ENCODE data around the gene NEDD4L. TPM values are rescaled to one million over a fixed set of nuclear protein-coding genes. Genes with fewer than 3 reads are reported as not detected.

Gene NEDD4L
- polyA plus RNA-seq, 1 of the 3 experiments (the other 2 are of a cell fraction) = 13.2 TPM

GRCh38 chr18:58135183-58135641, 91.2 kb downstream of the NEDD4L start:
- Histone ChIP-seq H3K4me1 (ENCODE audit: control insufficient read depth in 1 of 2, insufficient read depth in 2 of 2, low read depth in 1 of 2, low read length in 1 of 2) (no peaks in the 10 kb centered on the region; a peak in 1 of 4 replicates), H3K79me2 (ENCODE audit: insufficient read depth) (no peaks in the 10 kb centered on the region), H3K9me2 (no peaks in the 10 kb centered on the region), H4K20me1 (ENCODE audit: insufficient read depth) (no peaks in the 10 kb centered on the region), H3K27me3 (ENCODE audit: insufficient read depth) (no peaks in the 10 kb centered on the region), H3K9ac (no peak overlapping the region), H3K9me3 (no peaks in the 10 kb centered on the region), H3K4me3 (ENCODE audit: low read depth in 2 of 2, low read length in 1 of 2) (no peak overlapping the region), H3K4me2 (no peak overlapping the region), H3K36me3 (replicated peaks in 1 of 2; ENCODE audit: control insufficient read depth in 1 of 2, insufficient read depth in 2 of 2, low read length in 1 of 2) (no peaks in the 10 kb centered on the region), H2AFZ (ENCODE audit: low read depth) (no peak overlapping the region), H3F3A (replicated peaks; ENCODE audit: insufficient read depth) (no peaks in the 10 kb centered on the region), H3K27ac (ENCODE audit: low read depth in 2 of 2, low read length in 1 of 2) (no peak overlapping the region)
- ChIA-PET CTCF (interaction anchor here (0.6 to 5.3 kb wide), 34 partner anchors 9 to 362 kb away, joined by 3 to 51 read pairs (median 5); partner anchors contain the start of gene NEDD4L), POLR2A (no interaction called here)
- TF ChIP-seq EZH2phosphoT487 (IDR thresholded peaks at IDR 0.05; ENCODE audit: borderline replicate concordance, low read depth) = no peak
- TF ChIP-seq, protein P1, sequence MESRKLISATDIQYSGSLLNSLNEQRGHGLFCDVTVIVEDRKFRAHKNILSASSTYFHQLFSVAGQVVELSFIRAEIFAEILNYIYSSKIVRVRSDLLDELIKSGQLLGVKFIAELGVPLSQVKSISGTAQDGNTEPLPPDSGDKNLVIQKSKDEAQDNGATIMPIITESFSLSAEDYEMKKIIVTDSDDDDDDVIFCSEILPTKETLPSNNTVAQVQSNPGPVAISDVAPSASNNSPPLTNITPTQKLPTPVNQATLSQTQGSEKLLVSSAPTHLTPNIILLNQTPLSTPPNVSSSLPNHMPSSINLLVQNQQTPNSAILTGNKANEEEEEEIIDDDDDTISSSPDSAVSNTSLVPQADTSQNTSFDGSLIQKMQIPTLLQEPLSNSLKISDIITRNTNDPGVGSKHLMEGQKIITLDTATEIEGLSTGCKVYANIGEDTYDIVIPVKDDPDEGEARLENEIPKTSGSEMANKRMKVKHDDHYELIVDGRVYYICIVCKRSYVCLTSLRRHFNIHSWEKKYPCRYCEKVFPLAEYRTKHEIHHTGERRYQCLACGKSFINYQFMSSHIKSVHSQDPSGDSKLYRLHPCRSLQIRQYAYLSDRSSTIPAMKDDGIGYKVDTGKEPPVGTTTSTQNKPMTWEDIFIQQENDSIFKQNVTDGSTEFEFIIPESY (IDR thresholded peaks at IDR 0.05; ENCODE audit: borderline replicate concordance, low read depth) = no peak
- peak; percentile 50; the same call in 1 of the 2 replicates for TF ChIP-seq TCF12 (IDR thresholded peaks at IDR 0.05)
- peak; percentile 45; the same call in 1 of the 2 replicates for TF ChIP-seq PBX3 (IDR thresholded peaks at IDR 0.05)
- TF ChIP-seq, protein P2, sequence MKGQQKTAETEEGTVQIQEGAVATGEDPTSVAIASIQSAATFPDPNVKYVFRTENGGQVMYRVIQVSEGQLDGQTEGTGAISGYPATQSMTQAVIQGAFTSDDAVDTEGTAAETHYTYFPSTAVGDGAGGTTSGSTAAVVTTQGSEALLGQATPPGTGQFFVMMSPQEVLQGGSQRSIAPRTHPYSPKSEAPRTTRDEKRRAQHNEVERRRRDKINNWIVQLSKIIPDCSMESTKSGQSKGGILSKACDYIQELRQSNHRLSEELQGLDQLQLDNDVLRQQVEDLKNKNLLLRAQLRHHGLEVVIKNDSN (IDR thresholded peaks at IDR 0.05; ENCODE audit: borderline replicate concordance, low read depth) = no peak
- DNase-seq = no peak
- 65% methylated on average over 7 of the region's 7 CpGs for WGBS (ENCODE audit: low lambda C conversion rate)

DNA sequence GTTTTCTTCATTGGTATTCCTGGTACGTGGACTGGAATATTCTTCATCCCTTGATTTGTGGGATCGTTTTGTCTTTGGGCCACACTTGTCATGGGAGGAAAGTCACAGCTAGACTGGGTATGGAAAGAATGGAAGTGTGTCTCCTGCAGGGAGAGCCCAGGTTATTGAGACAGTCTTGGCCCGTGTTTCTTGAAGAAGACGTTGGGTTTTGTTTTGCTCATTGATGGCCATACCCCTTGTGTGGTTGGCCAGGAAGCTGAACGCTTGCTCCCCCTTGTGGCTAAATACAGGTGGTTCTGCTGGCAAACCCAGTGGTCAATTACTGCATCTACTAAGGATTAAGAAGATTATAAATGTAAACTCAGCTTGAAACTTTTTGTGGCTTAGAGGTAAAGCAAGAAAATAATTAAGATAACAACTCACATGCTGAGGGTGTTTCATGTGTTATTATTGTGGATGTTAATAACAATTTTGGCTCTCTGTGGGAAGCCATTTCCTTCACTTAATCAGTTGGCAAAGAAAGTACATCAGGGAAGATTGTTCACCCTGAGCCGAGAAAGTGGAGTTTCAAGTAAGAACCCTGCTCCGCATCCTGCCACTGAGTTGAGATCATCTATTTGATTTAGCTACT, 91.8 kb downstream of the NEDD4L start:
- no peaks in the 10 kb centered on the region for H4K20me1 ChIP-seq (ENCODE audit: insufficient read depth)
- H3K27ac ChIP-seq (ENCODE audit: low read depth in 2 of 2, low read length in 1 of 2) = no peak overlapping the region
- H3K9me3 ChIP-seq = no peaks in the 10 kb centered on the region
- TF ChIP-seq CTCF (IDR thresholded peaks at IDR 0.05) (peak; percentile 89), RAD21 (IDR thresholded peaks at IDR 0.05; ENCODE audit: low read length) (peak; percentile 73), EZH2phosphoT487 (IDR thresholded peaks at IDR 0.05; ENCODE audit: borderline replicate concordance, low read depth) (no peak), SMC3 (IDR thresholded peaks at IDR 0.05; ENCODE audit: low read depth, low read length) (peak; percentile 71)
- TF ChIP-seq, protein P1 (IDR thresholded peaks at IDR 0.05; ENCODE audit: borderline replicate concordance, low read depth) = no peak
- H3K79me2 ChIP-seq (ENCODE audit: insufficient read depth) = no peaks in the 10 kb centered on the region
- H3K27me3 ChIP-seq (ENCODE audit: insufficient read depth) = no peaks in the 10 kb centered on the region
- H3K4me2 ChIP-seq = no peak overlapping the region
- H2AFZ ChIP-seq (ENCODE audit: low read depth) = no peak overlapping the region
- WGBS (ENCODE audit: low lambda C conversion rate) = 56% methylated on average over 7 of the region's 7 CpGs
- no peaks in the 10 kb centered on the region for H3K9me2 ChIP-seq
- H3K4me1 ChIP-seq (ENCODE audit: control insufficient read depth in 1 of 2, insufficient read depth in 2 of 2, low read depth in 1 of 2, low read length in 1 of 2) = no peaks in the 10 kb centered on the region; a peak in 1 of 4 replicates
- H3F3A ChIP-seq (replicated peaks; ENCODE audit: insufficient read depth) = no peaks in the 10 kb centered on the region
- DNase-seq = peak; percentile 76
- CTCF ChIA-PET = interaction anchor here (0.6 to 5.3 kb wide), 39 partner anchors 10 to 361 kb away, joined by 3 to 51 read pairs (median 5); partner anchors contain the start of gene NEDD4L
- POLR2A ChIA-PET = no interaction called here
- H3K9ac ChIP-seq = no peak overlapping the region
- H3K36me3 ChIP-seq (replicated peaks in 1 of 2; ENCODE audit: control insufficient read depth in 1 of 2, insufficient read depth in 2 of 2, low read length in 1 of 2) = no peaks in the 10 kb centered on the region
- H3K4me3 ChIP-seq (ENCODE audit: low read depth in 2 of 2, low read length in 1 of 2) = peak overlapping the region in 1 of 2 experiments; percentile 5; a peak in 1 of 4 replicates

All from SK-N-SH (cell line).